ENCODE data around the gene SYNJ1. TPM values are rescaled to one million over a fixed set of nuclear protein-coding genes. Genes with fewer than 3 reads are reported as not detected.

SYNJ1 gene
- total and polyA plus RNA-seq, 9 of the 15 experiments (the other 6 are each of a cell fraction or from before 2014, with no cell fraction given) = 2.4 to 10.6 (median 5.6) TPM

DNA sequence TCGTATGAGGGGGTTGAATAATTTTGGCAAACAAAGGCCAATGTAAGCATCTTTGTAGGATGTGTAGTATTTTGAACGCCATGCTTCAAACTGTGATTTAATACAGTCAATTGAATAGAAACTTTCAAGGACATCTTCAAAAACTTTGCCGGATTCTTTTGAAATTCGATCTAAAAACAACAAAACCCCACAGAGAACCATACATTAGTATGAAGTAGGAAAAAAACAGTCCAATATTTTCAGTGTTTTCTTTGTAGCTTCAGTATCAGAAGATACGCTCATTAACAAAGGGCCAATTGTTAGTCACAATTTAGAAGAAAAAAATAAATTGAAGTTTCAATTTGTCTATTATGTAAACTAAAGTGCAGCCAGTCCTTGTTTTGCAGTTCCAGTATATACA lies 20.7 kb upstream of the SYNJ1 start:
- ChIA-PET POLR2A (interaction anchor here (0.9 to 3.3 kb wide), 3 partner anchors 10 to 22 kb away, joined by 3 to 11 read pairs (median 4); partner anchors contain the start of gene PAXBP1), CTCF (ENCODE audit: low intra/inter-chr PET ratio) (no interaction called here)
- FAIRE-seq = no peak
- Histone ChIP-seq H3K36me3 (ENCODE audit: control insufficient read depth, insufficient read depth, low read length) (peaks cover 99% of the 10 kb centered on the region), H3K4me1 (replicated peaks in 1 of 2; ENCODE audit: control insufficient read depth in 2 of 2, insufficient read depth in 2 of 2, low read length in 2 of 2) (no peaks in the 10 kb centered on the region), H2AFZ (ENCODE audit: low read depth, low read length) (no peak overlapping the region), H3K9me3 (replicated peaks; ENCODE audit: control insufficient read depth, insufficient read depth, low read depth, low read length) (no peaks in the 10 kb centered on the region), H3K4me3 (no peak overlapping the region), H3K9ac (ENCODE audit: insufficient read depth in 1 of 2, low read depth in 2 of 2, low read length in 2 of 2) (no peak overlapping the region), H3K4me2 (ENCODE audit: insufficient read depth, low read length) (no peak overlapping the region), H3K27me3 (ENCODE audit: control insufficient read depth in 2 of 2, insufficient read depth in 2 of 2, low read length in 2 of 2) (no peaks in the 10 kb centered on the region), H4K20me1 (replicated peaks; ENCODE audit: control insufficient read depth, insufficient read depth, low read length) (no peaks in the 10 kb centered on the region), H3K9me1 (ENCODE audit: control insufficient read depth, insufficient read depth, low read length) (no peaks in the 10 kb centered on the region), H3K79me2 (ENCODE audit: control insufficient read depth, insufficient read depth, low read length) (peaks cover 6% of the 10 kb centered on the region; the same call in 1 of the 3 replicates), H3K27ac (ENCODE audit: extremely low read depth, low read depth, low read length) (no peak overlapping the region)
- ATAC-seq = no peak
- BruUV-seq (replicated peaks) = no TSS peak
- in situ Hi-C loops (cut with MboI) (no loop called here), intact Hi-C loops (cut with micrococcal nuclease) (no loop called here)
- WGBS (ENCODE audit: insufficient coverage, low coverage, missing lambda C conversion rate) = 96% methylated on average over 5 of the region's 5 CpGs
- no peak for DNase-seq (ENCODE audit: extremely low read depth in 1 of 4, low spot score in 3 of 4)
- TF ChIP-seq, protein P1, sequence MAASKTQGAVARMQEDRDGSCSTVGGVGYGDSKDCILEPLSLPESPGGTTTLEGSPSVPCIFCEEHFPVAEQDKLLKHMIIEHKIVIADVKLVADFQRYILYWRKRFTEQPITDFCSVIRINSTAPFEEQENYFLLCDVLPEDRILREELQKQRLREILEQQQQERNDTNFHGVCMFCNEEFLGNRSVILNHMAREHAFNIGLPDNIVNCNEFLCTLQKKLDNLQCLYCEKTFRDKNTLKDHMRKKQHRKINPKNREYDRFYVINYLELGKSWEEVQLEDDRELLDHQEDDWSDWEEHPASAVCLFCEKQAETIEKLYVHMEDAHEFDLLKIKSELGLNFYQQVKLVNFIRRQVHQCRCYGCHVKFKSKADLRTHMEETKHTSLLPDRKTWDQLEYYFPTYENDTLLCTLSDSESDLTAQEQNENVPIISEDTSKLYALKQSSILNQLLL (CRISPR knock-in tag; IDR thresholded peaks at IDR 0.05; ENCODE audit: borderline replicate concordance) = no peak
- TF ChIP-seq KDM1A (IDR thresholded peaks at IDR 0.05) (no peak), ZNF780A (CRISPR knock-in tag; IDR thresholded peaks at IDR 0.05) (no peak), ZFX (CRISPR knock-in tag; IDR thresholded peaks at IDR 0.05) (no peak), ILF3 (IDR thresholded peaks at IDR 0.05; ENCODE audit: borderline replicate concordance) (no peak), ZNF444 (CRISPR knock-in tag; IDR thresholded peaks at IDR 0.05) (no peak), MEF2A (IDR thresholded peaks at IDR 0.05; ENCODE audit: control insufficient read depth, low read depth, low read length) (no peak), ZNF699 (CRISPR knock-in tag; IDR thresholded peaks at IDR 0.05; ENCODE audit: insufficient replicate concordance) (no peak), NCOA6 (IDR thresholded peaks at IDR 0.05) (no peak), SRSF9 (IDR thresholded peaks at IDR 0.05; ENCODE audit: borderline replicate concordance, low read depth, low read length) (no peak), SMARCA5 (IDR thresholded peaks at IDR 0.05) (no peak), XRCC3 (IDR thresholded peaks at IDR 0.05) (no peak), ZNF696 (CRISPR knock-in tag; conservative IDR thresholded peaks at IDR 0.05) (no peak)
- TF ChIP-seq, protein P2, sequence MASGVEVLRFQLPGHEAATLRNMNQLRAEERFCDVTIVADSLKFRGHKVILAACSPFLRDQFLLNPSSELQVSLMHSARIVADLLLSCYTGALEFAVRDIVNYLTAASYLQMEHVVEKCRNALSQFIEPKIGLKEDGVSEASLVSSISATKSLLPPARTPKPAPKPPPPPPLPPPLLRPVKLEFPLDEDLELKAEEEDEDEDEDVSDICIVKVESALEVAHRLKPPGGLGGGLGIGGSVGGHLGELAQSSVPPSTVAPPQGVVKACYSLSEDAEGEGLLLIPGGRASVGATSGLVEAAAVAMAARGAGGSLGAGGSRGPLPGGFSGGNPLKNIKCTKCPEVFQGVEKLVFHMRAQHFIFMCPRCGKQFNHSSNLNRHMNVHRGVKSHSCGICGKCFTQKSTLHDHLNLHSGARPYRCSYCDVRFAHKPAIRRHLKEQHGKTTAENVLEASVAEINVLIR (CRISPR knock-in tag; IDR thresholded peaks at IDR 0.05) = no peak
- TF ChIP-seq, protein P3, sequence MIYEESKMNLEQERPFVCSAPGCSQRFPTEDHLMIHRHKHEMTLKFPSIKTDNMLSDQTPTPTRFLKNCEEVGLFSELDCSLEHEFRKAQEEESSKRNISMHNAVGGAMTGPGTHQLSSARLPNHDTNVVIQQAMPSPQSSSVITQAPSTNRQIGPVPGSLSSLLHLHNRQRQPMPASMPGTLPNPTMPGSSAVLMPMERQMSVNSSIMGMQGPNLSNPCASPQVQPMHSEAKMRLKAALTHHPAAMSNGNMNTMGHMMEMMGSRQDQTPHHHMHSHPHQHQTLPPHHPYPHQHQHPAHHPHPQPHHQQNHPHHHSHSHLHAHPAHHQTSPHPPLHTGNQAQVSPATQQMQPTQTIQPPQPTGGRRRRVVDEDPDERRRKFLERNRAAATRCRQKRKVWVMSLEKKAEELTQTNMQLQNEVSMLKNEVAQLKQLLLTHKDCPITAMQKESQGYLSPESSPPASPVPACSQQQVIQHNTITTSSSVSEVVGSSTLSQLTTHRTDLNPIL (CRISPR knock-in tag; IDR thresholded peaks at IDR 0.05) = no peak

All from K562 (cell line).